A549 (cell line): Measurements from ENCODE around the gene KSR1.
"Not testable (repeated sequence)": the region's sequence is repeated elsewhere in the genome, so short reads cannot be mapped to it uniquely, and the experiment has no call there.

Experiments
- CEBPB ChIP-seq, 2 experiments: fragments of >200 bp in 1 of 2; sonication (Bioruptor Twin) in 1 of 2; formaldehyde crosslinking in 1 of 2; IDR thresholded peaks; 2 replicates each; pipeline ENCODE4 v1.6.1; 2012 to 2016
- EP300 ChIP-seq, 2 experiments: fragments of >200 bp; sonication (Bioruptor Twin); formaldehyde crosslinking; IDR thresholded peaks; 2 replicates in 1 of 2; 3 replicates in 1 of 2; pipeline ENCODE4 v1.6.1; 2016 to 2017
- HDAC2 ChIP-seq: fragments of 200-600 bp; sonication (generic); IDR thresholded peaks from 2 replicates; pipeline ENCODE4 v1.6.1; 2016
- HEYL ChIP-seq: fragments of 250-450 bp; sonication (Bioruptor Pico); IDR thresholded peaks from 2 replicates; pipeline ENCODE4 v1.8.0; 2021; ENCODE audit warnings: mild to moderate bottlenecking, moderate library complexity
- PHF8 ChIP-seq: fragments of 200-600 bp; sonication (generic); IDR thresholded peaks from 2 replicates; pipeline ENCODE4 v1.6.1; 2016; ENCODE audit warnings: low read depth, mild to moderate bottlenecking, antibody characterized with exemption, moderate library complexity, borderline replicate concordance
- POLR2A ChIP-seq: IDR thresholded peaks from 2 replicates; pipeline ENCODE4 v1.6.1; 2012; ENCODE audit warnings: mild to moderate bottlenecking, low read length
- RCOR1 ChIP-seq: fragments of 150-350 bp; IDR thresholded peaks from 2 replicates; pipeline ENCODE4 v1.6.1; 2014; ENCODE audit warnings: antibody characterized with exemption, low read length, low read depth
- SMC3 ChIP-seq: fragments of >200 bp; sonication (Bioruptor Twin); formaldehyde crosslinking; IDR thresholded peaks from 3 replicates; pipeline ENCODE4 v1.6.1; 2018; ENCODE audit warnings: inconsistent platforms
- SREBF2 ChIP-seq: fragments of 450-650 bp; IDR thresholded peaks from 2 replicates; pipeline ENCODE4 v1.6.1; 2014; ENCODE audit warnings: mild to moderate bottlenecking, moderate library complexity
- TP53 ChIP-seq: fragments of 250-450 bp; sonication (Bioruptor Pico); IDR thresholded peaks from 2 replicates; pipeline ENCODE4 v1.5.0; 2021; ENCODE audit warnings: mild to moderate bottlenecking, moderate library complexity
- TF ChIP-seq, protein P1 (sequence below): fragments of >200 bp; sonication (Bioruptor Twin); formaldehyde crosslinking; IDR thresholded peaks from 3 replicates; pipeline ENCODE4 v1.5.1; 2016
- TF ChIP-seq, protein P2 (sequence below): fragments of >200 bp; sonication (Bioruptor Twin); formaldehyde crosslinking; IDR thresholded peaks from 2 replicates; pipeline ENCODE4 v1.6.1; 2016

DNA sequence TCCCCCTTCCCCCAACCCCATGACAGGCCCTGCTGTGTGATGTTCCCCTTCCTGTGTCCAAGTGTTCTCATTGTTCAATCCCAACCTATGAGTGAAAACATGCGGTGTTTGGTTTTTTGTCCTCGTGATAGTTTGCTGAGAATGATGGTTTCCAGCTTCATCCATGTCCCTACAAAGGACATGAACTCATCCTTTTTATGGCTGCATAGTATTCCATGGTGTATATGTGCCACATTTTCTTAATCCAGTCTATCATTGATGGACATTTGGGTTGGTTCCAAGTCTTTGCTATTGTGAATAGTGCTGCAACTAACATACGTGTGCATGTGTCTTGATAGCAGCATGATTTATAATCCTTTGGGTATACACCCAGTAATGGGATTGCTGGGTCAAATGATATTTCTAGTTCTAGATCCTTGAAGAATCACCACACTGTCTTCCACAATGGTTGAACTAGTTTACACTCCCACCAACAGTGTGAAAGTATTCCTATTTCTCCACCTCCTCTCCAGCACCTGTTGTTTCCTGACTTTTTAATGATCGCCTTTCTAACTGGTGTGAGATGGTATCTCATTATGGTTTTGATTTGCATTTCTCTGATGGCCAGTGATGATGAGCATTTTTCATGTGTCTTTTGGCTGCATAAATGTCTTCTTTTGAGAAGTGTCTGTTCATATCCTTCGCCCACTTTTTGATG is 28.9 kb upstream of the KSR1 start:
- TF ChIP-seq, protein P1, sequence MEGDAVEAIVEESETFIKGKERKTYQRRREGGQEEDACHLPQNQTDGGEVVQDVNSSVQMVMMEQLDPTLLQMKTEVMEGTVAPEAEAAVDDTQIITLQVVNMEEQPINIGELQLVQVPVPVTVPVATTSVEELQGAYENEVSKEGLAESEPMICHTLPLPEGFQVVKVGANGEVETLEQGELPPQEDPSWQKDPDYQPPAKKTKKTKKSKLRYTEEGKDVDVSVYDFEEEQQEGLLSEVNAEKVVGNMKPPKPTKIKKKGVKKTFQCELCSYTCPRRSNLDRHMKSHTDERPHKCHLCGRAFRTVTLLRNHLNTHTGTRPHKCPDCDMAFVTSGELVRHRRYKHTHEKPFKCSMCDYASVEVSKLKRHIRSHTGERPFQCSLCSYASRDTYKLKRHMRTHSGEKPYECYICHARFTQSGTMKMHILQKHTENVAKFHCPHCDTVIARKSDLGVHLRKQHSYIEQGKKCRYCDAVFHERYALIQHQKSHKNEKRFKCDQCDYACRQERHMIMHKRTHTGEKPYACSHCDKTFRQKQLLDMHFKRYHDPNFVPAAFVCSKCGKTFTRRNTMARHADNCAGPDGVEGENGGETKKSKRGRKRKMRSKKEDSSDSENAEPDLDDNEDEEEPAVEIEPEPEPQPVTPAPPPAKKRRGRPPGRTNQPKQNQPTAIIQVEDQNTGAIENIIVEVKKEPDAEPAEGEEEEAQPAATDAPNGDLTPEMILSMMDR = not testable (repeated sequence)
- TF ChIP-seq SMC3; POLR2A; EP300 (IDR thresholded peaks at IDR 0.05); HDAC2; HEYL (CRISPR knock-in tag); SREBF2; CEBPB (IDR thresholded peaks at IDR 0.05); RCOR1; TP53 (CRISPR knock-in tag); PHF8: not testable (repeated sequence)
- TF ChIP-seq, protein P2, sequence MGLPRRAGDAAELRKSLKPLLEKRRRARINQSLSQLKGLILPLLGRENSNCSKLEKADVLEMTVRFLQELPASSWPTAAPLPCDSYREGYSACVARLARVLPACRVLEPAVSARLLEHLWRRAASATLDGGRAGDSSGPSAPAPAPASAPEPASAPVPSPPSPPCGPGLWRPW = not testable (repeated sequence)
